HepG2 (cell line): Measurements from ENCODE around the gene GAS6. TPM values are rescaled to one million over a fixed set of nuclear protein-coding genes. Genes with fewer than 3 reads are reported as not detected.

ENCODE experiments used
- ATAC-seq: fragments of 200-7000 bp; cut with Tn5 transposase; 3 replicates; pipeline ENCODE4 v1.9.1; 2020; ENCODE audit warnings: mild to moderate bottlenecking, moderate library complexity
- BruUV-seq: library from RNA; stranded (reverse); fragments of 400-500 nt; replicated peaks from 2 replicates; lab custom pipeline; 2021; lab: Mats Ljungman, UMichigan
- CTCF ChIA-PET: fragments of 300-600 bp; formaldehyde crosslinking; extraction: SDS; loops from one replicate; lab custom pipeline; 2021; ENCODE audit warnings: low total read pairs, inconsistent platforms, low intra/inter-chr PET ratio; lab: Yijun Ruan, JAX
- POLR2A ChIA-PET: fragments of 350-600 bp; sonication (Branson Sonifier 250); formaldehyde crosslinking; loops from one replicate; lab custom pipeline; 2020; ENCODE audit warnings: antibody characterized with exemption, inconsistent platforms; lab: Yijun Ruan, JAX
- DNase-seq: peaks from one replicate; pipeline ENCODE4 v3.0.0-alpha.2; 2015; ENCODE audit warnings: low spot score
- FAIRE-seq: peaks from 3 replicates; lab custom pipeline; 2011; peaks lifted over from hg19 to GRCh38; lab: Jason Lieb, UNC
- H2AFZ ChIP-seq: one replicate; pipeline ENCODE4 v1.6.1; 2011; ENCODE audit warnings: low read length, inconsistent platforms
- H3K27ac ChIP-seq: fragments of 300-600 bp; 3 replicates; pipeline ENCODE4 v1.8.0; 2011; ENCODE audit warnings: mixed run types, mild to moderate bottlenecking, mixed read lengths, low read length, inconsistent platforms; ENCODE audit not compliant: insufficient read depth; ENCODE audit errors: extremely low read length
- H3K27me3 ChIP-seq, 2 experiments: fragments of 200-600 bp in 1 of 2; 2 replicates in 1 of 2; 3 replicates in 1 of 2; pipeline versions ENCODE4 v1.6.0 to v1.8.0; 2011; ENCODE audit warnings: low read length in 2 of 2, mild to moderate bottlenecking in 2 of 2, moderate library complexity in 2 of 2, inconsistent platforms in 1 of 2; ENCODE audit not compliant: insufficient read depth in 2 of 2, control insufficient read depth in 1 of 2
- H3K36me3 ChIP-seq, 2 experiments: fragments of 200-600 bp in 1 of 2; replicated peaks in 1 of 2; 2 replicates in 1 of 2; 3 replicates in 1 of 2; pipeline versions ENCODE4 v1.5.1 to v1.8.0; 2011; ENCODE audit warnings: low read length in 2 of 2, inconsistent platforms in 1 of 2; ENCODE audit not compliant: insufficient read depth in 2 of 2, control insufficient read depth in 1 of 2
- H3K4me1 ChIP-seq: 2 replicates; pipeline ENCODE4 v1.5.1; 2012; ENCODE audit warnings: low read length, inconsistent platforms; ENCODE audit not compliant: insufficient read depth
- H3K4me2 ChIP-seq: 2 replicates; pipeline ENCODE4 v1.6.0; 2011; ENCODE audit warnings: low read depth, low read length, inconsistent platforms
- H3K4me3 ChIP-seq, 3 experiments: fragments of 200-600 bp in 1 of 3; sonication (generic), shearing (Covaris generic) in 1 of 3; replicated peaks in 1 of 3; 2 replicates each; pipeline ENCODE4 v1.5.1; 2011 to 2016; ENCODE audit warnings: low read length in 3 of 3, inconsistent platforms in 2 of 3, low read depth in 2 of 3, mild to moderate bottlenecking in 2 of 3, control low read depth in 1 of 3, mixed read lengths in 1 of 3; ENCODE audit not compliant: insufficient read depth in 1 of 3
- H3K79me2 ChIP-seq: one replicate; pipeline ENCODE4 v1.6.1; 2011; ENCODE audit warnings: low read length, inconsistent platforms; ENCODE audit not compliant: insufficient read depth
- H3K9ac ChIP-seq: 2 replicates; pipeline ENCODE4 v1.6.0; 2011; ENCODE audit warnings: mild to moderate bottlenecking, low read depth, low read length, inconsistent platforms; ENCODE audit not compliant: insufficient read depth
- H3K9me3 ChIP-seq: 2 replicates; pipeline ENCODE4 v1.5.1; 2012; ENCODE audit warnings: mild to moderate bottlenecking, low read length
- H4K20me1 ChIP-seq: 2 replicates; pipeline ENCODE4 v1.6.0; 2011; ENCODE audit warnings: inconsistent platforms, mild to moderate bottlenecking, low read length, moderate library complexity; ENCODE audit not compliant: insufficient read depth
- ATF1 ChIP-seq: IDR thresholded peaks from 2 replicates; pipeline ENCODE4 v1.6.1; 2016; ENCODE audit warnings: mild to moderate bottlenecking, control low read depth
- HNRNPUL1 ChIP-seq: fragments of 200-400 bp; formaldehyde crosslinking; IDR thresholded peaks from 2 replicates; pipeline ENCODE4 v1.6.1; 2017; ENCODE audit warnings: low read depth, mild to moderate bottlenecking, low read length, moderate library complexity
- NR2C2 ChIP-seq: sonication (generic); formaldehyde crosslinking; IDR thresholded peaks from 2 replicates; pipeline ENCODE4 v1.4.0; 2020; ENCODE audit warnings: missing genetic modification reagents, mild to moderate bottlenecking, moderate library complexity, borderline replicate concordance
- REXO4 ChIP-seq: sonication (generic); formaldehyde crosslinking; IDR thresholded peaks from 2 replicates; pipeline ENCODE4 v1.8.0; 2022; ENCODE audit warnings: missing genetic modification reagents, mild to moderate bottlenecking, borderline replicate concordance
- TEAD3 ChIP-seq: optimal IDR thresholded peaks from 2 replicates; pipeline ENCODE3; 2016; ENCODE audit warnings: borderline replicate concordance
- ZNF207 ChIP-seq: fragments of 450-650 bp; IDR thresholded peaks from 2 replicates; pipeline ENCODE4 v1.6.1; 2016; ENCODE audit warnings: antibody characterized with exemption, borderline replicate concordance
- ZNF234 ChIP-seq: sonication (generic); formaldehyde crosslinking; conservative IDR thresholded peaks from 2 replicates; pipeline ENCODE4 v1.5.1; 2020; ENCODE audit warnings: mild to moderate bottlenecking, missing genetic modification reagents
- ZNF724P ChIP-seq: sonication (generic); formaldehyde crosslinking; IDR thresholded peaks from 2 replicates; pipeline ENCODE4 v1.8.0; 2022; ENCODE audit warnings: missing genetic modification reagents, borderline replicate concordance
- WGBS: methylation state at CpG from one replicate; pipeline ENCODE4 v1.1.6; 2017; ENCODE audit warnings: low lambda C conversion rate; 5-methylcytosine and 5-hydroxymethylcytosine counted together
- in situ Hi-C: cut with HindIII; loops from 2 replicates; pipeline ENCODE4 v1.10.0; 2017; ENCODE audit warnings: low pct_unique_long_range_greater_than_20kb; ENCODE audit not compliant: extremely low pct_ligation_motif_present
- intact Hi-C: fragments of 100-400 bp; cut with micrococcal nuclease; formaldehyde crosslinking; loops from one replicate; pipeline ENCODE4 v1.10.0; 2022; ENCODE audit not compliant: unreplicated experiment
- polyA plus RNA-seq, 8 experiments: library from polyadenylated mRNA; depleted of rRNA in 3 of 8; stranded (reverse) in 7 of 8; unstranded in 1 of 8; fragments of >200 nt; fragmentation: Illumina TruSeq in 4 of 8; extraction: Trizol in 4 of 8; gene quantifications; 2 replicates each; pipeline versions ENCODE4 v1.2.1 to v1.2.3, GENCODE V29; 2011 to 2016; ENCODE audit warnings: low read depth in 4 of 8, missing spikeins in 1 of 8, mixed read lengths in 1 of 8; ENCODE audit not compliant: insufficient read depth in 1 of 8
- total RNA-seq, 5 experiments: library from RNA; depleted of rRNA; stranded (reverse); fragments of >200 nt; fragmentation: Illumina TruSeq; extraction: Trizol; gene quantifications; 2 replicates each; pipeline ENCODE4 v1.2.3, GENCODE V29; 2016; ENCODE audit warnings: low read depth in 1 of 5

Gene GAS6
- total and polyA plus RNA-seq, 2 of the 13 experiments (the other 11 are each of a cell fraction or from before 2014, with no cell fraction given) = 0.09 to 0.24 TPM

DNA sequence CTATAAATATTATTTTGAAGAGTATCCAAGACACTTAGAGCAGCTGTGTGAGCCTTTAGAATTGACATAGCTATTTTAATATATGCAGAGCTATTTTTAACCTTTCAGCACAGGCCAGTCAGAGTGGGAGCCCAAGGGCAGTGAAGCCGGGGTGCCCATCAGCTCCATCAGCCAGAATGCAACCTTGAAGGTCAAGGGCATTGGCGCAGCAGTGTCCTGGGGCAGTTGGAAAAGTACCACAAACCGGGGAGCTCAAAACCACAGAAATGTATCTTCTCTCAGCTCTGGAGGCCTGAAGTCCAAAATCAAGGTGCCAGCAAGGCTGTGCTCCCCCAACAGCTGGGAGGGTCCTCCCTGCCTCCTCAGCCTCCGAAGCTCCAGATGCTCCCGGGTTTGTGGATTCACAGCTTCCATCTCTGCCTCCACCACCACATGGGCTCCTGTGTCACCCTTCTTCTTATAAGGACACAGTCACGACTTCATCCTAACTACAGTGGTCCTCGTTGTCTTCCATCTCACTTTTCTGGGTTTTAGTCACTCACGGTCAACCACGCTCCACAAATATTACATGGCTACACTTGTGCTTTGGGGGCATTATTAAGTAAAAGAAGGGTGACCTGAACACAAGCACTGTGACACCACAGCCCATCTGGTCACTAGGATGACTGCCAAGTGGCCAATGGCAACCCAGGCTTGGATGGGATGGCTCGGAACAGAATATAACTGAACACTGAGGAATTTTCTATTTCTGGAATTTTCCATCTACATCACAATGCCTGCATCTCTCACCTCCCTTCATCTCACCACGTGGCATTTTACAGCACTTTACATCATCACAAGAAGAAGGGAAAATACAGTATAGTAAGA is 15.9 kb upstream of the GAS6 start (continued):
- TF ChIP-seq ZNF234 (CRISPR knock-in tag) (no peak), NR2C2 (CRISPR knock-in tag) (no peak), TEAD3 (CRISPR knock-in tag) (no peak)

DNA sequence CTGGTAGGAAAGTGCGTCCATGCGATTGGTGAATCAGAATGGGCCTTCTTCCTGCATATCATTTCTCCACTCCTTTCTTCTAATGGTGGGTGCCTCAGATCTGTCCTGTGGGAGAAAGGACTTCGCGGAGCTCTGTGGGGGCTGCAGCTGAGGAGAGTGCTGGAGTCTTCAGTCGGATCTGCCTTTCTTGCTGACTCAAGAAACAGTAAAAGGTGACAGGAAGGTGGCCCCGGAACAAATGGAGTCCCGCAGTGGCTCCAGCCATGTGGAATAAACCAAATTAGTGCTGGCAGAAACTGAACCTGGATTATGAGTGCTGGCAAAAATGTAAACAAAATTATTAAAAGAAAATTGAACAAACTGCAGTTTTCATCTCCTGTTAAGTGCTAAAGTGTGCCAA is 15.1 kb upstream of the GAS6 start:
- H3K27me3 ChIP-seq = peaks cover 3 to 26% of the 10 kb centered on the region in 2 experiments; a peak in 3 of 5 replicates
- 57% methylated on average over 7 of the region's 7 CpGs for WGBS
- no peaks in the 10 kb centered on the region for H4K20me1 ChIP-seq
- TF ChIP-seq ATF1 (CRISPR knock-in tag) (no peak), REXO4 (CRISPR knock-in tag) (no peak), HNRNPUL1 (no peak), ZNF724P (CRISPR knock-in tag) (no peak), ZNF207 (no peak)
- TF ChIP-seq, all 625 proteins: peak for 0
- no peak overlapping the region for H3K4me2 ChIP-seq
- in situ Hi-C loops (no loop called here), intact Hi-C loops (no loop called here)
- H3K4me1 ChIP-seq = no peaks in the 10 kb centered on the region
- POLR2A ChIA-PET = no interaction called here
- H3K36me3 ChIP-seq = no peaks in the 10 kb centered on the region
- H3K27ac ChIP-seq = no peak overlapping the region
- H3K9ac ChIP-seq = no peak overlapping the region
- H3K79me2 ChIP-seq = no peaks in the 10 kb centered on the region
- no peak for DNase-seq
- no peak overlapping the region for H2AFZ ChIP-seq
- no peaks in the 10 kb centered on the region for H3K9me3 ChIP-seq
- CTCF ChIA-PET = no interaction called here
- no peak for FAIRE-seq
- no peak overlapping the region for H3K4me3 ChIP-seq
- no TSS peak for BruUV-seq
- ATAC-seq = no peak
